ENCODE measurements around the gene CHM.

Gene CHM

GRCh38 chrX:85906399-85906798 lies 141.0 kb downstream of the CHM start:
- no peak for TF ChIP-seq CTCF (IDR thresholded peaks at IDR 0.05; ENCODE audit: low read depth, low read length, missing control alignments)
- DNase-seq (ENCODE audit: extremely low read depth, low read depth) = no peak
- no peak overlapping the region for H3K4me3 ChIP-seq (replicated peaks; ENCODE audit: low read depth, low read length)

GRCh38 chrX:85905851-85906250 lies 141.5 kb downstream of the CHM start:
- no peak for TF ChIP-seq CTCF (IDR thresholded peaks at IDR 0.05; ENCODE audit: low read depth, low read length, missing control alignments)

GRCh38 chrX:85903692-85904471 lies 143.5 kb downstream of the CHM start:
- H3K4me3 ChIP-seq (replicated peaks; ENCODE audit: low read depth, low read length) = no peak overlapping the region
- no peak for DNase-seq (ENCODE audit: extremely low read depth, low read depth)
- TF ChIP-seq CTCF (IDR thresholded peaks at IDR 0.05; ENCODE audit: low read depth, low read length, missing control alignments) = no peak

More at GRCh38 chrX:85905851-85906250, 141.5 kb downstream of the CHM start:
- no peak for DNase-seq (ENCODE audit: extremely low read depth, low read depth)
- H3K4me3 ChIP-seq (replicated peaks; ENCODE audit: low read depth, low read length) = no peak overlapping the region

GRCh38 chrX:85897362-85898126 lies 149.8 kb downstream of the CHM start:
- TF ChIP-seq CTCF (IDR thresholded peaks at IDR 0.05; ENCODE audit: low read depth, low read length, missing control alignments) = no peak
- no peak overlapping the region for H3K4me3 ChIP-seq (replicated peaks; ENCODE audit: low read depth, low read length)
- no peak for DNase-seq (ENCODE audit: extremely low read depth, low read depth)

GRCh38 chrX:85882601-85883000 lies 164.8 kb downstream of the CHM start:
- DNase-seq (ENCODE audit: extremely low read depth, low read depth) = no peak
- TF ChIP-seq CTCF (IDR thresholded peaks at IDR 0.05; ENCODE audit: low read depth, low read length, missing control alignments) = no peak
- H3K4me3 ChIP-seq (replicated peaks; ENCODE audit: low read depth, low read length) = no peak overlapping the region

- H3K4me3 ChIP-seq (replicated peaks; ENCODE audit: low read depth, low read length) = no peak overlapping the region
- no peak for DNase-seq (ENCODE audit: extremely low read depth, low read depth)
- TF ChIP-seq CTCF (IDR thresholded peaks at IDR 0.05; ENCODE audit: low read depth, low read length, missing control alignments) = no peak
These were observed 176.8 kb downstream of the CHM start for GRCh38 chrX:85870585-85870984.
